GM12878 (cell line): ENCODE measurements around the gene OR2B3. TPM values are rescaled to one million over a fixed set of nuclear protein-coding genes. Genes with fewer than 3 reads are reported as not detected.

Source experiments
- ATAC-seq: fragments of 200-7000 bp; cut with Tn5 transposase; 3 replicates; pipeline ENCODE4 v1.9.1; 2020; ENCODE audit warnings: mild to moderate bottlenecking, moderate library complexity
- Bru-seq: library from RNA; stranded (reverse); fragments of 400-500 nt; gene quantifications from one replicate; lab custom pipeline; 2021; lab: Mats Ljungman, UMichigan
- BruChase-seq, 2 experiments: library from RNA; stranded (reverse); fragments of 400-500 nt; gene quantifications; one replicate each; lab custom pipeline; 2021; lab: Mats Ljungman, UMichigan
- BruUV-seq: library from RNA; stranded (reverse); fragments of 400-500 nt; replicated peaks from 2 replicates; lab custom pipeline; 2021; lab: Mats Ljungman, UMichigan
- CTCF ChIA-PET: fragments of 300-600 bp; sonication (Branson Sonifier 250); formaldehyde crosslinking; extraction: SDS; loops from one replicate; lab custom pipeline; 2021; ENCODE audit warnings: inconsistent platforms; lab: Yijun Ruan, JAX
- POLR2A ChIA-PET: fragments of 350-600 bp; formaldehyde crosslinking; extraction: SDS; loops from one replicate; lab custom pipeline; 2021; ENCODE audit warnings: inconsistent platforms; lab: Charles Lee
- RAD21 ChIA-PET: fragments of 300-600 bp; sonication (Branson Sonifier 250); formaldehyde crosslinking; loops from one replicate; lab custom pipeline; 2023; ENCODE audit warnings: antibody characterized with exemption; ENCODE audit not compliant: unreplicated experiment; lab: Charles Lee
- SMC1A ChIA-PET: fragments of 300-600 bp; sonication (Branson Sonifier 250); formaldehyde crosslinking; loops from one replicate; lab custom pipeline; 2023; ENCODE audit not compliant: unreplicated experiment, uncharacterized antibody; lab: Charles Lee
- DNase-seq: peaks from one replicate; pipeline ENCODE4 v3.0.0-alpha.2; 2011; ENCODE audit warnings: low read depth, low spot score
- FAIRE-seq: peaks from 3 replicates; lab custom pipeline; 2011; peaks lifted over from hg19 to GRCh38; lab: Jason Lieb, UNC
- H2AFZ ChIP-seq: 2 replicates; pipeline ENCODE4 v1.6.0; 2011; ENCODE audit warnings: low read depth, low read length, control low read depth; ENCODE audit not compliant: control insufficient read depth
- H3K27ac ChIP-seq: 2 replicates; pipeline ENCODE4 v1.5.1; 2011; ENCODE audit warnings: control low read depth; ENCODE audit not compliant: control insufficient read depth, insufficient read depth
- H3K27me3 ChIP-seq, 2 experiments: replicated peaks in 1 of 2; 2 replicates each; pipeline versions ENCODE4 v1.6.0 to v1.6.1; 2011; ENCODE audit warnings: low read length in 1 of 2; ENCODE audit not compliant: control insufficient read depth in 2 of 2, insufficient read depth in 2 of 2
- H3K36me3 ChIP-seq, 2 experiments: 2 replicates each; pipeline ENCODE4 v1.5.1; 2011; ENCODE audit warnings: low read length in 1 of 2; ENCODE audit not compliant: control insufficient read depth in 2 of 2, insufficient read depth in 2 of 2
- H3K4me1 ChIP-seq: 2 replicates; pipeline ENCODE4 v1.6.1; 2011; ENCODE audit warnings: mild to moderate bottlenecking, low read length, moderate library complexity, mixed read lengths; ENCODE audit not compliant: control insufficient read depth, insufficient read depth
- H3K4me2 ChIP-seq: 2 replicates; pipeline ENCODE4 v1.6.0; 2011; ENCODE audit warnings: control low read depth; ENCODE audit not compliant: control insufficient read depth, insufficient read depth
- H3K4me3 ChIP-seq: fragments of 200-600 bp; sonication (generic); 2 replicates; pipeline ENCODE4 v1.5.1; 2016
- H3K79me2 ChIP-seq: 2 replicates; pipeline ENCODE4 v1.6.0; 2011; ENCODE audit warnings: low read length; ENCODE audit not compliant: control insufficient read depth, insufficient read depth
- H3K9ac ChIP-seq: 2 replicates; pipeline ENCODE4 v1.8.0; 2011; ENCODE audit warnings: low read length, control low read depth, mixed read lengths; ENCODE audit not compliant: control insufficient read depth, insufficient read depth
- H3K9me3 ChIP-seq: replicated peaks from 3 replicates; pipeline ENCODE4 v1.5.1; 2011; ENCODE audit warnings: mild to moderate bottlenecking, low read length; ENCODE audit not compliant: control insufficient read depth, insufficient read depth
- H4K20me1 ChIP-seq: 2 replicates; pipeline ENCODE4 v1.6.0; 2011; ENCODE audit not compliant: control insufficient read depth, insufficient read depth
- CBX5 ChIP-seq: sonication (generic); IDR thresholded peaks from 2 replicates; pipeline ENCODE4 v1.6.1; 2016; ENCODE audit warnings: low read depth, moderate library complexity, mild to moderate bottlenecking, inconsistent platforms
- CHD2 ChIP-seq: IDR thresholded peaks from 2 replicates; pipeline ENCODE4 v1.6.1; 2011; ENCODE audit warnings: low read depth, low read length, improper control_type of control experiment, borderline replicate concordance
- CHD4 ChIP-seq: fragments of 200-600 bp; sonication (generic); IDR thresholded peaks from 2 replicates; pipeline ENCODE4 v1.6.1; 2016; ENCODE audit warnings: mild to moderate bottlenecking
- DPF2 ChIP-seq: fragments of 450-650 bp; IDR thresholded peaks from 2 replicates; pipeline ENCODE4 v1.6.1; 2017; ENCODE audit warnings: mild to moderate bottlenecking
- EZH2 ChIP-seq: IDR thresholded peaks from 2 replicates; pipeline ENCODE4 v1.6.1; 2012; ENCODE audit warnings: low read depth, mild to moderate bottlenecking, control low read depth, inconsistent platforms, low read length, borderline replicate concordance; ENCODE audit not compliant: control insufficient read depth
- IKZF1 ChIP-seq: fragments of 450-650 bp; conservative IDR thresholded peaks from 2 replicates; pipeline ENCODE4 v1.6.1; 2017; ENCODE audit warnings: antibody characterized with exemption, mild to moderate bottlenecking
- PAX8 ChIP-seq: fragments of 450-650 bp; IDR thresholded peaks from 2 replicates; pipeline ENCODE4 v1.6.1; 2017; ENCODE audit warnings: mild to moderate bottlenecking, moderate library complexity
- ZNF24 ChIP-seq: fragments of 450-650 bp; IDR thresholded peaks from 2 replicates; pipeline ENCODE4 v1.6.1; 2017; ENCODE audit warnings: antibody characterized with exemption, mild to moderate bottlenecking
- ZNF384 ChIP-seq: IDR thresholded peaks from 2 replicates; pipeline ENCODE4 v1.6.1; 2012; ENCODE audit warnings: low read depth, mild to moderate bottlenecking, low read length, improper control_type of control experiment, borderline replicate concordance
- ZZZ3 ChIP-seq: IDR thresholded peaks from 2 replicates; pipeline ENCODE4 v1.6.1; 2011; ENCODE audit warnings: low read depth; ENCODE audit not compliant: control insufficient read depth, insufficient read length
- WGBS: methylation state at CpG from one replicate; pipeline ENCODE4 v1.1.6; 2016; ENCODE audit warnings: low lambda C conversion rate; ENCODE audit not compliant: insufficient replicate concordance, insufficient coverage; ENCODE audit errors: missing lambda C conversion rate; 5-methylcytosine and 5-hydroxymethylcytosine counted together
- in situ Hi-C: fragments of 300-500 bp; cut with MboI; formaldehyde crosslinking; loops from 9 replicates; pipeline ENCODE4 v1.14.3; 2018; ENCODE audit warnings: mixed read lengths
- intact Hi-C: fragments of 100-400 bp; cut with micrococcal nuclease; formaldehyde crosslinking; loops from one replicate; pipeline ENCODE4 v1.14.2; 2022; ENCODE audit not compliant: unreplicated experiment
- long read RNA-seq, 2 experiments: library from polyadenylated mRNA; unstranded; transcript quantifications; one replicate each; pipeline ENCODE4 v2.0.0, GENCODE V29; 2019 to 2020
- polyA minus RNA-seq, 3 experiments: library from RNA; depleted of rRNA, polyadenylated mRNA; stranded (reverse); fragments of >200 nt; gene quantifications; 2 replicates each; pipeline ENCODE4 v1.2.3, GENCODE V29; 2011
- polyA plus RNA-seq, 11 experiments: library from polyadenylated mRNA; depleted of rRNA in 4 of 11; unstranded in 6 of 11; stranded (reverse) in 5 of 11; fragments of >200 nt; fragmentation: Nextera tagmentation in 4 of 11; fragmentation: Illumina TruSeq in 1 of 11; extraction: Ambion mirVana in 4 of 11; extraction: Trizol in 1 of 11; gene quantifications; 1 replicate in 1 of 11; 2 replicates in 10 of 11; pipeline versions ENCODE4 v1.2.1 to v1.2.3, GENCODE V29; 2011 to 2016; ENCODE audit warnings: inconsistent platforms in 2 of 11, missing spikeins in 2 of 11, low read depth in 1 of 11
- total RNA-seq, 4 experiments: library from RNA; depleted of rRNA in 3 of 4; stranded (reverse); fragments of >200 nt in 3 of 4; fragmentation: Illumina TruSeq in 1 of 4; extraction: Trizol in 1 of 4; gene quantifications; 2 replicates each; pipeline versions ENCODE4 v1.2.1 to v1.2.3, GENCODE V29; 2013 to 2021
- TF ChIP-seq, protein P1 (sequence below): fragments of 450-650 bp; IDR thresholded peaks from 2 replicates; pipeline ENCODE4 v1.6.1; 2017; ENCODE audit warnings: low read depth, mild to moderate bottlenecking, moderate library complexity
- TF ChIP-seq, protein P2 (sequence below): fragments of 450-650 bp; IDR thresholded peaks from 2 replicates; pipeline ENCODE4 v1.6.1; 2017; ENCODE audit warnings: antibody characterized with exemption, mild to moderate bottlenecking, moderate library complexity
- TF ChIP-seq, protein P3 (sequence below): fragments of 450-650 bp; IDR thresholded peaks from 2 replicates; pipeline ENCODE4 v1.6.1; 2017; ENCODE audit warnings: mild to moderate bottlenecking, moderate library complexity

OR2B3 gene, protein sequence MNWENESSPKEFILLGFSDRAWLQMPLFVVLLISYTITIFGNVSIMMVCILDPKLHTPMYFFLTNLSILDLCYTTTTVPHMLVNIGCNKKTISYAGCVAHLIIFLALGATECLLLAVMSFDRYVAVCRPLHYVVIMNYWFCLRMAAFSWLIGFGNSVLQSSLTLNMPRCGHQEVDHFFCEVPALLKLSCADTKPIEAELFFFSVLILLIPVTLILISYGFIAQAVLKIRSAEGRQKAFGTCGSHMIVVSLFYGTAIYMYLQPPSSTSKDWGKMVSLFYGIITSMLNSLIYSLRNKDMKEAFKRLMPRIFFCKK
- total RNA-seq (2013; cell fraction: nucleolus; rRNA removed) = not detected in 2 replicates
- total RNA-seq (2014; rRNA removed) (not detected in 2 replicates), total RNA-seq (2014; rRNA removed; fragmentation: Illumina TruSeq; extraction: Trizol) (not detected in 2 replicates), total RNA-seq (2021) (not detected in 2 replicates), polyA plus RNA-seq (2011; rRNA removed) (not detected in 2 replicates), polyA plus RNA-seq (2014; fragmentation: Illumina TruSeq; extraction: Trizol) (not detected in 2 replicates), polyA plus RNA-seq (2014; fragmentation: Nextera tagmentation; extraction: Ambion mirVana) (not detected), polyA plus RNA-seq (2014; rRNA removed) (not detected in 2 replicates), polyA plus RNA-seq (2016; fragmentation: Nextera tagmentation; extraction: Ambion mirVana) (not detected), polyA minus RNA-seq (2011; rRNA and poly(A)+ RNA removed) (not detected in 2 replicates), Bru-seq, nascent RNA (not detected), BruChase-seq, experiment 1, labeled RNA remaining after a 6-hour chase (not detected), BruChase-seq, experiment 2, labeled RNA remaining after a 2-hour chase (not detected)
- polyA plus RNA-seq (2011; ENCODE audit: low read depth) = not detected
- not detected in 2 replicates for polyA plus RNA-seq (2011; cell fraction: cytosol; rRNA removed)
- not detected in 2 replicates for polyA plus RNA-seq (2011; cell fraction: nucleus; rRNA removed)
- polyA plus RNA-seq (2012) = not detected in 2 replicates
- polyA minus RNA-seq (2011; cell fraction: cytosol; rRNA and poly(A)+ RNA removed) = not detected in 2 replicates
- polyA minus RNA-seq (2011; cell fraction: nucleus; rRNA and poly(A)+ RNA removed) = not detected in 2 replicates
- long read RNA-seq, experiment 1 = 0 reads
- long read RNA-seq, experiment 2 = 0 reads

DNA sequence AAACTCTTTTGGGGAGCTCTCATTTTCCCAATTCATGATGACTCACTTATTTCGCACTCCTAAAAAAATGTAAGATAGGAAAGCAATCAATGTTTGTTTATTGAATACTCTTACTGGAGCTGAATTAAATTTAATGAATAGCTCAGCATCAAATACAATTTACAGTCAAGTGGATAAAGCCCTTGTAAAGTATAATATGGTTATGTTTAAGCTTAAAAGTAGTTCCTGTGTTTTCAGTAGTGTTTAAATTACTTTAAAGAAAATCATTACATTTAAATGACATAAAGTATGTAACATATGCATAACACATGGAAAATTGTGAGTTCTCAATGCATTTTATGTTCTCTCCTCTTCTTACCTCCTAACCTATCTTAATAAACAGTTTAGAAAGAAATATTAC is at the start of gene OR2B3:
Gene OR2B3 (minus strand): TSS at position 101 of the 400 bp plus-strand sequence. CDS start 65 bp downstream, at position 36.
- ChIA-PET POLR2A (no interaction called here), CTCF (no interaction called here), SMC1A (no interaction called here), RAD21 (no interaction called here)
- Histone ChIP-seq H2AFZ (no peak within 1 kb of the TSS), H3K79me2 (no peaks in the 10 kb centered on the region), H3K9me3 (no peaks in the 10 kb centered on the region), H3K27me3 (no peaks in the 10 kb centered on the region), H3K4me3 (no peak within 1 kb of the TSS), H4K20me1 (no peaks in the 10 kb centered on the region), H3K36me3 (no peaks in the 10 kb centered on the region), H3K9ac (no peak within 1 kb of the TSS), H3K4me1 (no peaks in the 10 kb centered on the region), H3K4me2 (no peak within 1 kb of the TSS), H3K27ac (no peak within 1 kb of the TSS)
- DNase-seq (no peak), ATAC-seq (no peak), FAIRE-seq (no peak)
- BruUV-seq = no TSS peak
- intact Hi-C loops = no loop called here
- in situ Hi-C loops = no loop called here
- 89% methylated on average over 1 of the region's 1 CpG for WGBS
- TF ChIP-seq ZNF24 (no peak), IKZF1 (no peak), ZZZ3 (no peak), CHD2 (no peak), EZH2 (no peak), PAX8 (no peak), CHD4 (no peak), DPF2 (no peak), CBX5 (no peak), ZNF384 (no peak)
- TF ChIP-seq, protein P1, sequence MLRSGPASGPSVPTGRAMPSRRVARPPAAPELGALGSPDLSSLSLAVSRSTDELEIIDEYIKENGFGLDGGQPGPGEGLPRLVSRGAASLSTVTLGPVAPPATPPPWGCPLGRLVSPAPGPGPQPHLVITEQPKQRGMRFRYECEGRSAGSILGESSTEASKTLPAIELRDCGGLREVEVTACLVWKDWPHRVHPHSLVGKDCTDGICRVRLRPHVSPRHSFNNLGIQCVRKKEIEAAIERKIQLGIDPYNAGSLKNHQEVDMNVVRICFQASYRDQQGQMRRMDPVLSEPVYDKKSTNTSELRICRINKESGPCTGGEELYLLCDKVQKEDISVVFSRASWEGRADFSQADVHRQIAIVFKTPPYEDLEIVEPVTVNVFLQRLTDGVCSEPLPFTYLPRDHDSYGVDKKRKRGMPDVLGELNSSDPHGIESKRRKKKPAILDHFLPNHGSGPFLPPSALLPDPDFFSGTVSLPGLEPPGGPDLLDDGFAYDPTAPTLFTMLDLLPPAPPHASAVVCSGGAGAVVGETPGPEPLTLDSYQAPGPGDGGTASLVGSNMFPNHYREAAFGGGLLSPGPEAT = no peak
- TF ChIP-seq, protein P2, sequence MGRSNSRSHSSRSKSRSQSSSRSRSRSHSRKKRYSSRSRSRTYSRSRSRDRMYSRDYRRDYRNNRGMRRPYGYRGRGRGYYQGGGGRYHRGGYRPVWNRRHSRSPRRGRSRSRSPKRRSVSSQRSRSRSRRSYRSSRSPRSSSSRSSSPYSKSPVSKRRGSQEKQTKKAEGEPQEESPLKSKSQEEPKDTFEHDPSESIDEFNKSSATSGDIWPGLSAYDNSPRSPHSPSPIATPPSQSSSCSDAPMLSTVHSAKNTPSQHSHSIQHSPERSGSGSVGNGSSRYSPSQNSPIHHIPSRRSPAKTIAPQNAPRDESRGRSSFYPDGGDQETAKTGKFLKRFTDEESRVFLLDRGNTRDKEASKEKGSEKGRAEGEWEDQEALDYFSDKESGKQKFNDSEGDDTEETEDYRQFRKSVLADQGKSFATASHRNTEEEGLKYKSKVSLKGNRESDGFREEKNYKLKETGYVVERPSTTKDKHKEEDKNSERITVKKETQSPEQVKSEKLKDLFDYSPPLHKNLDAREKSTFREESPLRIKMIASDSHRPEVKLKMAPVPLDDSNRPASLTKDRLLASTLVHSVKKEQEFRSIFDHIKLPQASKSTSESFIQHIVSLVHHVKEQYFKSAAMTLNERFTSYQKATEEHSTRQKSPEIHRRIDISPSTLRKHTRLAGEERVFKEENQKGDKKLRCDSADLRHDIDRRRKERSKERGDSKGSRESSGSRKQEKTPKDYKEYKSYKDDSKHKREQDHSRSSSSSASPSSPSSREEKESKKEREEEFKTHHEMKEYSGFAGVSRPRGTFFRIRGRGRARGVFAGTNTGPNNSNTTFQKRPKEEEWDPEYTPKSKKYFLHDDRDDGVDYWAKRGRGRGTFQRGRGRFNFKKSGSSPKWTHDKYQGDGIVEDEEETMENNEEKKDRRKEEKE = no peak
- TF ChIP-seq, protein P3, sequence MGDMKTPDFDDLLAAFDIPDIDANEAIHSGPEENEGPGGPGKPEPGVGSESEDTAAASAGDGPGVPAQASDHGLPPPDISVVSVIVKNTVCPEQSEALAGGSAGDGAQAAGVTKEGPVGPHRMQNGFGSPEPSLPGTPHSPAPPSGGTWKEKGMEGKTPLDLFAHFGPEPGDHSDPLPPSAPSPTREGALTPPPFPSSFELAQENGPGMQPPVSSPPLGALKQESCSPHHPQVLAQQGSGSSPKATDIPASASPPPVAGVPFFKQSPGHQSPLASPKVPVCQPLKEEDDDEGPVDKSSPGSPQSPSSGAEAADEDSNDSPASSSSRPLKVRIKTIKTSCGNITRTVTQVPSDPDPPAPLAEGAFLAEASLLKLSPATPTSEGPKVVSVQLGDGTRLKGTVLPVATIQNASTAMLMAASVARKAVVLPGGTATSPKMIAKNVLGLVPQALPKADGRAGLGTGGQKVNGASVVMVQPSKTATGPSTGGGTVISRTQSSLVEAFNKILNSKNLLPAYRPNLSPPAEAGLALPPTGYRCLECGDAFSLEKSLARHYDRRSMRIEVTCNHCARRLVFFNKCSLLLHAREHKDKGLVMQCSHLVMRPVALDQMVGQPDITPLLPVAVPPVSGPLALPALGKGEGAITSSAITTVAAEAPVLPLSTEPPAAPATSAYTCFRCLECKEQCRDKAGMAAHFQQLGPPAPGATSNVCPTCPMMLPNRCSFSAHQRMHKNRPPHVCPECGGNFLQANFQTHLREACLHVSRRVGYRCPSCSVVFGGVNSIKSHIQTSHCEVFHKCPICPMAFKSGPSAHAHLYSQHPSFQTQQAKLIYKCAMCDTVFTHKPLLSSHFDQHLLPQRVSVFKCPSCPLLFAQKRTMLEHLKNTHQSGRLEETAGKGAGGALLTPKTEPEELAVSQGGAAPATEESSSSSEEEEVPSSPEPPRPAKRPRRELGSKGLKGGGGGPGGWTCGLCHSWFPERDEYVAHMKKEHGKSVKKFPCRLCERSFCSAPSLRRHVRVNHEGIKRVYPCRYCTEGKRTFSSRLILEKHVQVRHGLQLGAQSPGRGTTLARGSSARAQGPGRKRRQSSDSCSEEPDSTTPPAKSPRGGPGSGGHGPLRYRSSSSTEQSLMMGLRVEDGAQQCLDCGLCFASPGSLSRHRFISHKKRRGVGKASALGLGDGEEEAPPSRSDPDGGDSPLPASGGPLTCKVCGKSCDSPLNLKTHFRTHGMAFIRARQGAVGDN = no peak
- TF ChIP-seq, all 136 proteins: peak for 0
